Adrenal gland (tissue), 5 donors: ENCODE results near the gene TUBGCP2.

Experiments used
- POLR2A ChIP-seq, 2 donors: fragments of 450-650 bp; IDR thresholded peaks; one replicate each; pipeline ENCODE4 v1.6.1; 2017; ENCODE audit warnings: antibody characterized with exemption in 2 of 2, mild to moderate bottlenecking in 2 of 2, moderate library complexity in 1 of 2
- TF ChIP-seq, protein P1 (sequence below), 6 experiments: fragments of 450-650 bp in 4 of 6; fragments of 200-600 bp in 2 of 6; sonication (generic) in 1 of 6; IDR thresholded peaks; 1 replicate in 5 of 6; 2 replicates in 1 of 6; pipeline versions ENCODE4 v1.5.1 to v1.8.0; 2016 to 2021; ENCODE audit warnings: antibody characterized with exemption in 6 of 6, mild to moderate bottlenecking in 2 of 6, moderate library complexity in 1 of 6
- donor health status: DM: no; HTN: no; CAD: no.

DNA sequence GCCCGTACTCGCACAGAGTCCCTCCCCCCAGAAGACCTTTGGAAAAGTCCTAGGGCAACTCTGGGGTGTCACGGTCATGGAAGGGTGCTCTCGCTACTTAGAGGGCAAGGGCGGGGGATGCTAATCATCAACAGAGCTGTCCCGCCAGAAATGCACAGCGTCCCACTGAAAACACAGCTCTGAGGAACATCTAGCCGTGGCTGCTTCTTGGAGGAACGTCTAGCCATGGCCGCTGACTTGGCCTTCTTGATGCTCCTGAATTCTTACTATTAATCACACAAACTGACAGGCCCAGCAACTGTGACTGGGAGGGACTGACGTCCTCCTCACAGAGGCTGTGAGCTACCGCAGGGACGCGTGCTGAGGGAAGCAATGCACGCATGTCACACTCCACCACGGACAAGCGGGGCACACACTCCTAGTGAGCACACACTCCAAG lies 1.7 kb downstream of the TUBGCP2 start:
- TF ChIP-seq, protein P1, sequence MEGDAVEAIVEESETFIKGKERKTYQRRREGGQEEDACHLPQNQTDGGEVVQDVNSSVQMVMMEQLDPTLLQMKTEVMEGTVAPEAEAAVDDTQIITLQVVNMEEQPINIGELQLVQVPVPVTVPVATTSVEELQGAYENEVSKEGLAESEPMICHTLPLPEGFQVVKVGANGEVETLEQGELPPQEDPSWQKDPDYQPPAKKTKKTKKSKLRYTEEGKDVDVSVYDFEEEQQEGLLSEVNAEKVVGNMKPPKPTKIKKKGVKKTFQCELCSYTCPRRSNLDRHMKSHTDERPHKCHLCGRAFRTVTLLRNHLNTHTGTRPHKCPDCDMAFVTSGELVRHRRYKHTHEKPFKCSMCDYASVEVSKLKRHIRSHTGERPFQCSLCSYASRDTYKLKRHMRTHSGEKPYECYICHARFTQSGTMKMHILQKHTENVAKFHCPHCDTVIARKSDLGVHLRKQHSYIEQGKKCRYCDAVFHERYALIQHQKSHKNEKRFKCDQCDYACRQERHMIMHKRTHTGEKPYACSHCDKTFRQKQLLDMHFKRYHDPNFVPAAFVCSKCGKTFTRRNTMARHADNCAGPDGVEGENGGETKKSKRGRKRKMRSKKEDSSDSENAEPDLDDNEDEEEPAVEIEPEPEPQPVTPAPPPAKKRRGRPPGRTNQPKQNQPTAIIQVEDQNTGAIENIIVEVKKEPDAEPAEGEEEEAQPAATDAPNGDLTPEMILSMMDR (IDR thresholded peaks at IDR 0.05): no peak
- TF ChIP-seq POLR2A (IDR thresholded peaks at IDR 0.05): no peak
